Duodenal mucosa (tissue), 2 donors: Measurements from ENCODE around the gene TXNRD2.

Experiments used
- H3K27ac ChIP-seq: one replicate; pipeline ENCODE4 v1.7.0; 2013; ENCODE audit warnings: low read depth, low read length
- H3K27me3 ChIP-seq, 2 donors: one replicate each; pipeline ENCODE4 v1.7.0; 2013; ENCODE audit warnings: low read length in 2 of 2, control low read depth in 1 of 2; ENCODE audit not compliant: insufficient read depth in 2 of 2, control insufficient read depth in 1 of 2
- H3K36me3 ChIP-seq, 2 donors: one replicate each; pipeline ENCODE4 v1.7.0; 2013; ENCODE audit warnings: low read length in 2 of 2, control low read depth in 1 of 2; ENCODE audit not compliant: insufficient read depth in 2 of 2, control insufficient read depth in 1 of 2
- H3K4me1 ChIP-seq, 2 donors: one replicate each; pipeline ENCODE4 v1.7.0; 2013; ENCODE audit warnings: low read length in 2 of 2, control low read depth in 1 of 2; ENCODE audit not compliant: insufficient read depth in 2 of 2, control insufficient read depth in 1 of 2
- H3K4me3 ChIP-seq, 2 donors: one replicate each; pipeline ENCODE4 v1.7.0; 2013; ENCODE audit warnings: low read length in 2 of 2, low read depth in 1 of 2
- H3K9ac ChIP-seq, 2 donors: one replicate each; pipeline ENCODE4 v1.7.0; 2013; ENCODE audit warnings: low read length in 2 of 2, low read depth in 1 of 2
- H3K9me3 ChIP-seq, 2 donors: one replicate each; pipeline ENCODE4 v1.7.0; 2013; ENCODE audit warnings: low read length in 2 of 2, control low read depth in 1 of 2; ENCODE audit not compliant: control insufficient read depth in 1 of 2

Gene TXNRD2

GRCh38 chr22:19874307-19875060, 67.1 kb downstream of the TXNRD2 start:
- Histone ChIP-seq H3K27me3 (no peaks in the 10 kb centered on the region), H3K4me1 (peaks cover 12 to 23% of the 10 kb centered on the region in 2 donors), H3K36me3 (peaks cover 0 to 3% of the 10 kb centered on the region in 2 donors), H3K4me3 (no peak overlapping the region), H3K27ac (no peak overlapping the region), H3K9ac (no peak overlapping the region), H3K9me3 (no peaks in the 10 kb centered on the region)

GRCh38 chr22:19873960-19874306, 67.7 kb downstream of the TXNRD2 start:
- no peaks in the 10 kb centered on the region for H3K27me3 ChIP-seq
- H3K4me3 ChIP-seq: peak overlapping the region in 1 of 2 donors; percentile 15
- H3K9ac ChIP-seq: no peak overlapping the region
- H3K4me1 ChIP-seq: peaks cover 15 to 27% of the 10 kb centered on the region in 2 donors
- no peaks in the 10 kb centered on the region for H3K9me3 ChIP-seq
- peaks cover 0 to 3% of the 10 kb centered on the region in 2 donors for H3K36me3 ChIP-seq
- H3K27ac ChIP-seq: no peak overlapping the region

GRCh38 chr22:19873138-19873959, 68.3 kb downstream of the TXNRD2 start:
- Histone ChIP-seq H3K9ac (peak overlapping the region in 1 of 2 donors; percentile 3), H3K36me3 (peaks cover 0 to 2% of the 10 kb centered on the region in 2 donors), H3K27ac (no peak overlapping the region), H3K9me3 (no peaks in the 10 kb centered on the region), H3K27me3 (no peaks in the 10 kb centered on the region), H3K4me1 (peaks cover 19 to 27% of the 10 kb centered on the region in 2 donors), H3K4me3 (peak overlapping the region in 1 of 2 donors; percentile 15)

GRCh38 chr22:19872779-19873137, 68.9 kb downstream of the TXNRD2 start:
- H3K4me3 ChIP-seq: no peak overlapping the region
- peaks cover 19 to 27% of the 10 kb centered on the region in 2 donors for H3K4me1 ChIP-seq
- no peaks in the 10 kb centered on the region for H3K9me3 ChIP-seq
- no peak overlapping the region for H3K27ac ChIP-seq
- H3K27me3 ChIP-seq: no peaks in the 10 kb centered on the region
- H3K9ac ChIP-seq: peak overlapping the region in 1 of 2 donors; percentile 3
- no peaks in the 10 kb centered on the region for H3K36me3 ChIP-seq

GRCh38 chr22:19871845-19872778, 69.5 kb downstream of the TXNRD2 start:
- peaks cover 19 to 27% of the 10 kb centered on the region in 2 donors for H3K4me1 ChIP-seq
- no peaks in the 10 kb centered on the region for H3K27me3 ChIP-seq
- no peaks in the 10 kb centered on the region for H3K9me3 ChIP-seq
- no peak overlapping the region for H3K27ac ChIP-seq
- H3K4me3 ChIP-seq: no peak overlapping the region
- no peaks in the 10 kb centered on the region for H3K36me3 ChIP-seq
- no peak overlapping the region for H3K9ac ChIP-seq

- H3K27ac ChIP-seq: no peak overlapping the region
- H3K9ac ChIP-seq: no peak overlapping the region
- H3K27me3 ChIP-seq: no peaks in the 10 kb centered on the region
- H3K36me3 ChIP-seq: no peaks in the 10 kb centered on the region
- peaks cover 19 to 27% of the 10 kb centered on the region in 2 donors for H3K4me1 ChIP-seq
- no peaks in the 10 kb centered on the region for H3K9me3 ChIP-seq
- no peak overlapping the region for H3K4me3 ChIP-seq
These were observed 70.4 kb downstream of the TXNRD2 start for GRCh38 chr22:19871023-19871844.

- no peaks in the 10 kb centered on the region for H3K9me3 ChIP-seq
- H3K4me1 ChIP-seq: peaks cover 19 to 27% of the 10 kb centered on the region in 2 donors
- no peak overlapping the region for H3K9ac ChIP-seq
- H3K27ac ChIP-seq: no peak overlapping the region
- H3K27me3 ChIP-seq: no peaks in the 10 kb centered on the region
- no peak overlapping the region for H3K4me3 ChIP-seq
- H3K36me3 ChIP-seq: no peaks in the 10 kb centered on the region
These were observed 71.2 kb downstream of the TXNRD2 start for GRCh38 chr22:19870153-19871022.

GRCh38 chr22:19869497-19870152, 72.0 kb downstream of the TXNRD2 start:
- Histone ChIP-seq H3K27ac (no peak overlapping the region), H3K27me3 (no peaks in the 10 kb centered on the region), H3K4me3 (no peak overlapping the region), H3K9ac (no peak overlapping the region), H3K9me3 (no peaks in the 10 kb centered on the region), H3K36me3 (no peaks in the 10 kb centered on the region), H3K4me1 (peaks cover 19 to 22% of the 10 kb centered on the region in 2 donors)
